Activated T-helper 2 cell treated with anti-CD3 and anti-CD28 coated beads, Interferon-gamma antibody, Interleukin-2, Interleukin-4, amounts not matched to agents 10 μg/mL and 5 μg/mL and 100 μg/mL, durations not matched to agents 14 hours and 24 hours and 36 hours (primary cell): ENCODE results near the gene PTPN1. TPM values are rescaled to one million over a fixed set of nuclear protein-coding genes. Genes with fewer than 3 reads are reported as not detected.

Experiments
- DNase-seq: peaks from one replicate; pipeline ENCODE4 v3.0.0; 2021; ENCODE audit warnings: low spot score
- H3K27ac Mint-ChIP-seq: one replicate; pipeline ENCODE4 v1.8.0; 2021; ENCODE audit warnings: mixed read lengths
- H3K27me3 Mint-ChIP-seq: one replicate; pipeline ENCODE4 v1.8.0; 2021; ENCODE audit warnings: low read depth, mixed read lengths
- H3K36me3 Mint-ChIP-seq: one replicate; pipeline ENCODE4 v1.8.0; 2021; ENCODE audit warnings: low read depth, mixed read lengths
- H3K4me1 Mint-ChIP-seq: one replicate; pipeline ENCODE4 v1.8.0; 2021; ENCODE audit warnings: low read depth, mixed read lengths
- H3K4me3 Mint-ChIP-seq: one replicate; pipeline ENCODE4 v1.8.0; 2021; ENCODE audit warnings: low read depth, mild to moderate bottlenecking, moderate library complexity, mixed read lengths
- H3K9me3 Mint-ChIP-seq: one replicate; pipeline ENCODE4 v1.8.0; 2021; ENCODE audit warnings: mixed read lengths
- intact Hi-C: fragments of 100-400 bp; cut with micrococcal nuclease; formaldehyde crosslinking; loops from one replicate; pipeline ENCODE4 v1.15.1; 2023
- total RNA-seq: library from RNA; stranded (reverse); gene quantifications from 2 replicates; pipeline ENCODE4 v1.2.3, GENCODE V29; 2022

PTPN1 gene
- total RNA-seq, 1 donor from 2014 or later = 94.6 TPM

- H3K4me1 Mint-ChIP-seq = peaks cover 45% of the 10 kb centered on the region
- H3K27me3 Mint-ChIP-seq = no peaks in the 10 kb centered on the region
- DNase-seq = no peak
- no peak overlapping the region for H3K4me3 Mint-ChIP-seq
- peaks cover 77% of the 10 kb centered on the region for H3K36me3 Mint-ChIP-seq
- H3K9me3 Mint-ChIP-seq = no peaks in the 10 kb centered on the region
- intact Hi-C loops = loop anchor here (5.0 kb wide), 1 partner anchor 382 kb away; the partner anchor contains the start of gene CEBPB
- H3K27ac Mint-ChIP-seq = no peak overlapping the region
Observed at GRCh38 chr20:50574108-50574507, 63.9 kb downstream of the PTPN1 start.

GRCh38 chr20:50574586-50574985 lies 64.4 kb downstream of the PTPN1 start:
- H3K27me3 Mint-ChIP-seq = no peaks in the 10 kb centered on the region
- H3K9me3 Mint-ChIP-seq = no peaks in the 10 kb centered on the region
- no peak for DNase-seq
- H3K4me1 Mint-ChIP-seq = peaks cover 40% of the 10 kb centered on the region
- H3K27ac Mint-ChIP-seq = no peak overlapping the region
- H3K4me3 Mint-ChIP-seq = no peak overlapping the region
- peaks cover 77% of the 10 kb centered on the region for H3K36me3 Mint-ChIP-seq
- intact Hi-C loops = loop anchor here (5.0 kb wide), 1 partner anchor 382 kb away; the partner anchor contains the start of gene CEBPB

DNA sequence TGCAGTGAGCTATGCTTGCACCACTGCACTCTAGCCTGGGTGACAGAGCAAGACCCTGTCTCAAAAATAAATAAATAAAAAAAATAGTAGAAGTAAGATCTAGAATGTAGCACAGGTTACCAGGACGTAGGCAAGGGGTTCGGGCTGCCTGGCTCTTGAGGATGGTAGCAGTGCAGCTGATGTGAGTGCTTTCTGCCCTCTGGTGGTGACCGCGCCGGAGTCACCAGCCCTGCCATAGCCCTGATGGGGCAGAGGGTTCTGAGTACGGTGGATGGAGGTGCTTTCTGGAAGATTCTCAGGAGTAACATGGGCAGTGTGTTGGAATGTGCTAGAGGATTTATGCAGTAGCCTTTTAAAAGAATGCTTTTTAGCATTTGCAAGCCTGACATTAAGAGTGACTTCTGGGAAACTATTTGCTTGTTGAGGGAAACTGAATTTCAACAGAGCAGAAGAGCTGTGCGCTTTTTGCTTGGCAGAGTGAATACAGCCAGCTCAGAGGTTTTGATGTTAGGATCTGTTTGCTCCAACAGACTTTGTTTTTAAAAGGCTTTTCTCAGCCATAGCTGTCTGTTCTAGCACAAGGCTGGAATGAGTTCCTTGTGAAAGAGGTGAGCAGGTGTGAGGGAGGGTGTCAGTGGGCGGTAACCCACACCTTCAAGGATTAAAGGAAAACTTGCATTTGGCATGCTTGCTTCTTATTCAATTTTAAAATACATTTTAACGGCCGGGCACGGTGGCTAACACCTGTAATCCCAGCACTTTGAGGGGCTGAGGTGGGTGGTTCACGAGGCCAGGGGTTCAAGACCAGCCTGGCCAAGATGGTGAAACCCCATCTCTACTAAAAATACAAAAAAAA lies 65.9 kb downstream of the PTPN1 start:
- Mint-ChIP-seq H3K9me3 (no peaks in the 10 kb centered on the region), H3K27ac (no peak overlapping the region)
- intact Hi-C loops = loop anchor here (1.0 kb wide), 1 partner anchor 98 kb away; no protein-coding TSS in a partner anchor

GRCh38 chr20:50577175-50578018 lies 67.2 kb downstream of the PTPN1 start:
- Mint-ChIP-seq H3K9me3 (no peaks in the 10 kb centered on the region), H3K4me3 (no peak overlapping the region), H3K27ac (no peak overlapping the region), H3K4me1 (peaks cover 18% of the 10 kb centered on the region), H3K27me3 (no peaks in the 10 kb centered on the region), H3K36me3 (peaks cover 80% of the 10 kb centered on the region)
- intact Hi-C loops = no loop called here
- no peak for DNase-seq

More for the DNA sequence above, 65.9 kb downstream of the PTPN1 start:
- DNase-seq = peak; percentile 44
- Mint-ChIP-seq H3K36me3 (peaks cover 78% of the 10 kb centered on the region), H3K4me1 (peaks cover 25% of the 10 kb centered on the region), H3K4me3 (no peak overlapping the region), H3K27me3 (no peaks in the 10 kb centered on the region)

DNA sequence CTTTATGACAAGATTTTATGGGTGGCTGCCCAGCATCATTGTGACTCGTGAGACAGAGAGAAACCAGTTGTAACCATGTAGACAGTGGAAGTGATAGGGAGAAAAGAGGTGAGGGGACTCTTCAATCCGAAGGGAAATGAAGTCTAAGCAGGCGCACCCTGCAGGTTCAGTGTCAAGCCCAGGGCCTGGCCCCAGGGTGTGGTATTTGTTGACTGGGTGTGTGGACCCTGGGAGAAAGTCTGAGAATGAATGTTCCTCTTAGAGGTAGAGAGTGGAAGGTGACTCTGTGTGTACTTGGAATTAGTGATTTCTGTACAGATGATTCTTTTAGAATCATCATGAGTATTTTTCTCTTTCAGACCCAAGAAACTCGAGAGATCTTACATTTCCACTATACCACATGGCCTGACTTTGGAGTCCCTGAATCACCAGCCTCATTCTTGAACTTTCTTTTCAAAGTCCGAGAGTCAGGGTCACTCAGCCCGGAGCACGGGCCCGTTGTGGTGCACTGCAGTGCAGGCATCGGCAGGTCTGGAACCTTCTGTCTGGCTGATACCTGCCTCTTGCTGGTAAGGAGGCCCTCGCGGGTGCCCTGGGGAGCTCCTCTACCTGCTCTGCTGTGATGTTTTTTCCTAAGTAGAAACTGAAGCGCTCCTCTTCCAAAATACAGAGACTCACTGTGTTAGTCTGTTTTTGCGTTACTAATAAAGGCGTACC lies 68.0 kb downstream of the PTPN1 start:
- Mint-ChIP-seq H3K36me3 (peaks cover 83% of the 10 kb centered on the region), H3K9me3 (no peaks in the 10 kb centered on the region), H3K4me1 (peaks cover 12% of the 10 kb centered on the region), H3K4me3 (no peak overlapping the region), H3K27me3 (no peaks in the 10 kb centered on the region), H3K27ac (no peak overlapping the region)
- intact Hi-C loops = no loop called here
- no peak for DNase-seq

DNA sequence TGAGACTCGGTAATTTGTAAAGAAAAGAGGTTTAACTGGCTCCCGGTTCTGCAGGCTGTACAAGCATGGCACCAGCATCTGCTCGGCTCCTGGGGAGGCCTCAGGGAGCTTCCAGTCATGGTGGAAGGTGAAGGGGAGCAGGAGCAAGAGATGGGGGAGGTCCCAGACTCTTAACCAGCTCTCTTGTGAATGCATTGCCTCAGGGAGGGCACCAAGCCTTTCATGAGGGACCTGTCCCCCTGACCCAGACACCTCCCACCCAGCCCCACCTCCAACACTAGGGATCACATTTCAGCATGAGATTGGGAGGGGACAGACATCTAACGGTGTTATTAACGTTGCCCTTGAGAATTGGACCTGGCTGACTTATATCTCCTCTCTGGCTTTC lies 68.6 kb downstream of the PTPN1 start:
- no peaks in the 10 kb centered on the region for H3K9me3 Mint-ChIP-seq
- no peaks in the 10 kb centered on the region for H3K27me3 Mint-ChIP-seq
- H3K36me3 Mint-ChIP-seq = peaks cover 85% of the 10 kb centered on the region
- no peak for DNase-seq
- no peak overlapping the region for H3K4me3 Mint-ChIP-seq
- no peak overlapping the region for H3K27ac Mint-ChIP-seq
- peaks cover 13% of the 10 kb centered on the region for H3K4me1 Mint-ChIP-seq
- intact Hi-C loops = no loop called here

- no peak overlapping the region for H3K4me3 Mint-ChIP-seq
- intact Hi-C loops = no loop called here
- DNase-seq = no peak
- peaks cover 82% of the 10 kb centered on the region for H3K36me3 Mint-ChIP-seq
- no peaks in the 10 kb centered on the region for H3K9me3 Mint-ChIP-seq
- H3K4me1 Mint-ChIP-seq = peaks cover 13% of the 10 kb centered on the region
- H3K27me3 Mint-ChIP-seq = no peaks in the 10 kb centered on the region
- no peak overlapping the region for H3K27ac Mint-ChIP-seq
Observed at GRCh38 chr20:50579511-50579910, 69.3 kb downstream of the PTPN1 start.

GRCh38 chr20:50580016-50580747 lies 70.0 kb downstream of the PTPN1 start:
- Mint-ChIP-seq H3K9me3 (no peaks in the 10 kb centered on the region), H3K4me1 (peaks cover 12% of the 10 kb centered on the region), H3K36me3 (peaks cover 80% of the 10 kb centered on the region), H3K27me3 (no peaks in the 10 kb centered on the region), H3K27ac (no peak overlapping the region), H3K4me3 (no peak overlapping the region)
- intact Hi-C loops = no loop called here
- DNase-seq = no peak

GRCh38 chr20:50580842-50581544 lies 70.8 kb downstream of the PTPN1 start:
- Mint-ChIP-seq H3K27ac (no peak overlapping the region), H3K4me3 (no peak overlapping the region), H3K27me3 (no peaks in the 10 kb centered on the region), H3K4me1 (peaks cover 7% of the 10 kb centered on the region), H3K9me3 (no peaks in the 10 kb centered on the region), H3K36me3 (peaks cover 82% of the 10 kb centered on the region)
- intact Hi-C loops = no loop called here
- no peak for DNase-seq

DNA sequence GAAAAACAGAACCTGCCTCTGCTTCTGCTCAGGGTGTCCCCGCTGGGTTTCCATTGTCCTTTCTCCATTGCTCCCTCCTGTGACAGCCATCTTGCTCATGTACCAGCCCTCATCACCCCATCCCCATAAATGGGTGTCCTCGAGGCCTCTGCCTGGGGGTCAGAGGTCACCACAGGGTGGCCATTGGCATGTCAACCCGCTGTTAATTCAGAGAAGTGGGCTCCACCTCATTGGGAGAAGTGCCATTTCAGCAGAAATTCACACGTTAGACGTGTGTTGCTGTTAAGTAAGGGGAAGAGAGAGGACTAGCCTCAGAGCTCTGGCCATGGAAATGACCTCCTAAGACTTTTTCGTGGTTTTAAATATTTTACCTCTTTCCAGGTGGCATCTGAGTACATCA lies 71.9 kb downstream of the PTPN1 start:
- Mint-ChIP-seq H3K36me3 (peaks cover 86% of the 10 kb centered on the region), H3K4me3 (no peak overlapping the region), H3K27ac (no peak overlapping the region), H3K4me1 (peaks cover 4% of the 10 kb centered on the region), H3K9me3 (no peaks in the 10 kb centered on the region), H3K27me3 (no peaks in the 10 kb centered on the region)
- DNase-seq = no peak
- intact Hi-C loops = no loop called here

DNA sequence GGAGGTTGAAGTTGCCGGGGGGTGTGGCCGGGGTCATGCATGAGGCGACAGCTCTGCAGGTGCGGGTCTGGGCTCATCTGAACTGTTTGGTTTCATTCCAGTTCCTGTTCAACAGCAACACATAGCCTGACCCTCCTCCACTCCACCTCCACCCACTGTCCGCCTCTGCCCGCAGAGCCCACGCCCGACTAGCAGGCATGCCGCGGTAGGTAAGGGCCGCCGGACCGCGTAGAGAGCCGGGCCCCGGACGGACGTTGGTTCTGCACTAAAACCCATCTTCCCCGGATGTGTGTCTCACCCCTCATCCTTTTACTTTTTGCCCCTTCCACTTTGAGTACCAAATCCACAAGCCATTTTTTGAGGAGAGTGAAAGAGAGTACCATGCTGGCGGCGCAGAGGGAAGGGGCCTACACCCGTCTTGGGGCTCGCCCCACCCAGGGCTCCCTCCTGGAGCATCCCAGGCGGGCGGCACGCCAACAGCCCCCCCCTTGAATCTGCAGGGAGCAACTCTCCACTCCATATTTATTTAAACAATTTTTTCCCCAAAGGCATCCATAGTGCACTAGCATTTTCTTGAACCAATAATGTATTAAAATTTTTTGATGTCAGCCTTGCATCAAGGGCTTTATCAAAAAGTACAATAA lies 72.5 kb downstream of the PTPN1 start:
- no peaks in the 10 kb centered on the region for H3K27me3 Mint-ChIP-seq
- no peak overlapping the region for H3K27ac Mint-ChIP-seq
- no peaks in the 10 kb centered on the region for H3K9me3 Mint-ChIP-seq
- intact Hi-C loops = no loop called here
- H3K4me1 Mint-ChIP-seq = peaks cover 4% of the 10 kb centered on the region
- H3K4me3 Mint-ChIP-seq = no peak overlapping the region
- no peak for DNase-seq
- H3K36me3 Mint-ChIP-seq = peaks cover 84% of the 10 kb centered on the region
